ENCODE data around the gene MICA.
"Not testable (repeated sequence)": the region's sequence is repeated elsewhere in the genome, so short reads cannot be mapped to it uniquely, and the experiment has no call there.

- not testable (repeated sequence) for TF ChIP-seq CTCF (conservative IDR thresholded peaks at IDR 0.05; ENCODE audit: low read depth, low read length); EZH2 (IDR thresholded peaks at IDR 0.05; ENCODE audit: borderline replicate concordance, low read depth, low read length, poor library complexity, severe bottlenecking)
Observed at GRCh38 chr6:31389802-31390132, 13.6 kb upstream of the MICA start.

All from A673 (cell line).